IMR-90 (cell line): ENCODE data around the gene COL25A1. TPM values are rescaled to one million over a fixed set of nuclear protein-coding genes. Genes with fewer than 3 reads are reported as not detected.

Experiments used
- ATAC-seq: fragments of 200-7000 bp; cut with Tn5 transposase; 2 replicates; pipeline ENCODE4 v1.9.1; 2020; ENCODE audit warnings: low read depth, mild to moderate bottlenecking, moderate library complexity
- BruUV-seq: library from RNA; stranded (reverse); fragments of 400-500 nt; replicated peaks from 2 replicates; lab custom pipeline; 2021; lab: Mats Ljungman, UMichigan
- CTCF ChIA-PET: fragments of 300-600 bp; formaldehyde crosslinking; extraction: SDS; loops from one replicate; lab custom pipeline; 2021; ENCODE audit warnings: antibody characterized with exemption; lab: Yijun Ruan, JAX
- POLR2A ChIA-PET: fragments of 300-600 bp; sonication (Branson Sonifier 250); formaldehyde crosslinking; loops from one replicate; lab custom pipeline; 2022; ENCODE audit warnings: antibody characterized with exemption; ENCODE audit not compliant: unreplicated experiment; lab: Charles Lee
- DNase-seq: peaks from one replicate; pipeline ENCODE4 v3.0.0; 2013
- H2AFZ ChIP-seq: replicated peaks from 2 replicates; pipeline ENCODE3; 2013; ENCODE audit warnings: low read length, mild to moderate bottlenecking; ENCODE audit not compliant: poor library complexity
- H2AK5ac ChIP-seq: 2 replicates; pipeline ENCODE4 v1.6.1; 2013; ENCODE audit warnings: low read depth, low read length, inconsistent platforms
- H2AK9ac ChIP-seq: replicated peaks from 2 replicates; pipeline ENCODE3; 2013; ENCODE audit warnings: mild to moderate bottlenecking, low read depth, low read length, moderate library complexity; ENCODE audit not compliant: poor library complexity
- H2BK120ac ChIP-seq: 2 replicates; pipeline ENCODE4 v1.6.1; 2013; ENCODE audit warnings: low read depth, low read length, inconsistent platforms
- H2BK15ac ChIP-seq: 3 replicates; pipeline ENCODE4 v1.6.1; 2013; ENCODE audit warnings: low read depth, low read length, inconsistent platforms
- H2BK20ac ChIP-seq: 2 replicates; pipeline ENCODE4 v1.6.1; 2013; ENCODE audit warnings: low read depth, mild to moderate bottlenecking, inconsistent platforms, low read length, moderate library complexity
- H2BK5ac ChIP-seq: 2 replicates; pipeline ENCODE4 v1.6.1; 2013; ENCODE audit warnings: mild to moderate bottlenecking, low read depth, low read length, inconsistent platforms; ENCODE audit not compliant: poor library complexity, severe bottlenecking
- H3K14ac ChIP-seq: replicated peaks from 2 replicates; pipeline ENCODE4 v1.6.1; 2013; ENCODE audit warnings: low read depth, low read length, inconsistent platforms
- H3K18ac ChIP-seq: 2 replicates; pipeline ENCODE4 v1.6.1; 2013; ENCODE audit warnings: low read depth, low read length, control low read depth
- H3K23ac ChIP-seq: 2 replicates; pipeline ENCODE4 v1.6.1; 2013; ENCODE audit warnings: low read depth, low read length, inconsistent platforms
- H3K27ac ChIP-seq: 2 replicates; pipeline ENCODE4 v1.5.1; 2013; ENCODE audit warnings: mild to moderate bottlenecking, control low read depth, low read length; ENCODE audit not compliant: insufficient read depth
- H3K27me3 ChIP-seq: 2 replicates; pipeline ENCODE4 v1.6.1; 2013; ENCODE audit warnings: low read length; ENCODE audit not compliant: control insufficient read depth, insufficient read depth
- H3K36me3 ChIP-seq: 2 replicates; pipeline ENCODE4 v1.6.1; 2013; ENCODE audit warnings: low read length, mixed read lengths; ENCODE audit not compliant: control insufficient read depth, insufficient read depth
- H3K4ac ChIP-seq: 2 replicates; pipeline ENCODE4 v1.6.1; 2013; ENCODE audit warnings: low read depth, low read length, inconsistent platforms
- H3K4me1 ChIP-seq: 2 replicates; pipeline ENCODE4 v1.6.1; 2013; ENCODE audit warnings: low read length, mixed read lengths; ENCODE audit not compliant: control insufficient read depth, insufficient read depth
- H3K4me2 ChIP-seq: 2 replicates; pipeline ENCODE4 v1.6.1; 2013; ENCODE audit warnings: low read depth, mild to moderate bottlenecking, control low read depth, low read length, moderate library complexity
- H3K4me3 ChIP-seq: 2 replicates; pipeline ENCODE4 v1.5.1; 2013; ENCODE audit warnings: low read depth, mild to moderate bottlenecking, control low read depth, low read length, moderate library complexity; ENCODE audit not compliant: insufficient read depth
- H3K56ac ChIP-seq: 2 replicates; pipeline ENCODE4 v1.6.1; 2013; ENCODE audit warnings: low read length, inconsistent platforms; ENCODE audit not compliant: insufficient read depth; ENCODE audit errors: extremely low read depth
- H3K79me1 ChIP-seq, 2 experiments: 2 replicates each; pipeline ENCODE4 v1.6.1; 2013; ENCODE audit warnings: low read length in 2 of 2, inconsistent platforms in 1 of 2, low read depth in 1 of 2
- H3K9ac ChIP-seq: 2 replicates; pipeline ENCODE4 v1.6.1; 2013; ENCODE audit warnings: low read depth, low read length, control low read depth
- H3K9me1 ChIP-seq: 2 replicates; pipeline ENCODE4 v1.6.1; 2013; ENCODE audit warnings: low read length, inconsistent platforms; ENCODE audit not compliant: insufficient read depth
- H3K9me3 ChIP-seq: 2 replicates; pipeline ENCODE4 v1.6.1; 2013; ENCODE audit warnings: low read length; ENCODE audit not compliant: control insufficient read depth, insufficient read depth
- H4K20me1 ChIP-seq: 2 replicates; pipeline ENCODE4 v1.6.1; 2013; ENCODE audit warnings: low read length, inconsistent platforms; ENCODE audit not compliant: insufficient read depth
- H4K5ac ChIP-seq: 2 replicates; pipeline ENCODE4 v1.6.1; 2013; ENCODE audit warnings: mild to moderate bottlenecking, low read depth, low read length, control low read depth
- H4K8ac ChIP-seq, 2 experiments: 2 replicates each; pipeline ENCODE4 v1.6.1; 2013; ENCODE audit warnings: low read depth in 2 of 2, low read length in 2 of 2, control low read depth in 1 of 2, inconsistent platforms in 1 of 2
- H4K91ac ChIP-seq: 2 replicates; pipeline ENCODE4 v1.6.1; 2013; ENCODE audit warnings: low read depth, low read length, inconsistent platforms; ENCODE audit not compliant: insufficient read depth
- BHLHE40 ChIP-seq: fragments of 150-350 bp; IDR thresholded peaks from 2 replicates; pipeline ENCODE4 v1.6.1; 2016; ENCODE audit warnings: mild to moderate bottlenecking, low read depth, low read length
- CHD1 ChIP-seq: IDR thresholded peaks from 2 replicates; pipeline ENCODE4 v1.6.1; 2012; ENCODE audit warnings: low read depth, low read length, improper control_type of control experiment
- MAFK ChIP-seq: IDR thresholded peaks from 2 replicates; pipeline ENCODE4 v1.6.1; 2012; ENCODE audit warnings: low read depth, low read length, improper control_type of control experiment
- RAD21 ChIP-seq: IDR thresholded peaks from 2 replicates; pipeline ENCODE4 v1.6.1; 2012; ENCODE audit warnings: low read length, improper control_type of control experiment
- SMC3 ChIP-seq: fragments of 150-350 bp; IDR thresholded peaks from 2 replicates; pipeline ENCODE4 v1.6.1; 2016; ENCODE audit warnings: low read depth, mild to moderate bottlenecking, antibody characterized with exemption, low read length, moderate library complexity
- WGBS, 2 experiments: methylation state at CpG; one replicate each; pipeline versions ENCODE4 v1.1.5 to v1.1.7; 2013; ENCODE audit warnings: missing lambda C conversion rate in 2 of 2; ENCODE audit not compliant: insufficient read length in 1 of 2; ENCODE audit errors: extremely low coverage in 2 of 2; 5-methylcytosine and 5-hydroxymethylcytosine counted together
- dilution Hi-C: fragments of 300-500 bp; cut with HindIII; formaldehyde crosslinking; loops from one replicate; pipeline ENCODE4 v1.14.3; 2018; ENCODE audit warnings: low sequenced_read_pairs; ENCODE audit not compliant: unreplicated experiment
- in situ Hi-C: fragments of 300-500 bp; cut with MboI; formaldehyde crosslinking; loops from 3 replicates; pipeline ENCODE4 v1.14.3; 2019; ENCODE audit warnings: low sequenced_read_pairs, inconsistent platforms, mixed read lengths
- intact Hi-C: fragments of 100-400 bp; cut with micrococcal nuclease; formaldehyde crosslinking; loops from 2 replicates; pipeline ENCODE4 v1.10.0; 2022
- polyA plus RNA-seq, 3 experiments: library from polyadenylated mRNA; depleted of rRNA; stranded (reverse); fragments of >200 nt; gene quantifications; 2 replicates each; pipeline ENCODE4 v1.2.3, GENCODE V29; 2012; ENCODE audit warnings: low replicate concordance in 1 of 3
- total RNA-seq: library from RNA; depleted of rRNA; stranded (reverse); fragments of >200 nt; gene quantifications from 2 replicates; pipeline ENCODE4 v1.2.3, GENCODE V29; 2012
- TF ChIP-seq, protein P1 (sequence below): conservative IDR thresholded peaks from 2 replicates; pipeline ENCODE4 v1.5.1; 2012; ENCODE audit warnings: mild to moderate bottlenecking, low read depth, low read length, improper control_type of control experiment

The COL25A1 gene
- total and polyA plus RNA-seq, 2 of the 4 experiments (the other 2 are of a cell fraction), result under 0.01 to 0.05 TPM

DNA sequence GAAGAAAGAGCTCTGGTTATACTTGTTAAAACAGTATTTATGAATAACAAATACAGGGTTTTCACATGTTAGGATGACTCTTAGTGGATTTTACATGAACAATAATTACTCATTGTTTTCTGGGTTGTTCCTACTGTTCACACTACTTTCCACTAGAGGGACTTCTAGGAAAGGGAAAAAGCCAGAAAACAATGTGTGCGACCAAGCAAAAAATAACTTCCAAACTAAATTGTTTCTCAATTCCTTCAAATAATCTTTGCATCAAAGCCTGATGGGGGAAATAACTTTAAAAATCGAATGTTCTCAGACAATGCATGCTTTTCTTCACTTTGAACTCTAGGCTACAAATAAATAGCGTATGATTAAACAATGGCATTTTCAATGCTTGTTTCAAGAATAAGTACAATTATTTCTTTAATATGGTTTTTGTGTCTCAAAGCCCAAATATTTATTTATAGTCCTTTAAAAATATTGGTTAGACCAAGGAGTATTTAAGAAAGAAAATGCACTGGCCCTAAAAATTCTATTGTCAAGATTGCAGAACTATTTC, 467.5 kb downstream of the COL25A1 start:
- Histone ChIP-seq H2AK5ac (no peak overlapping the region), H2AFZ (no peak overlapping the region), H3K4me2 (no peak overlapping the region), H3K23ac (no peak overlapping the region), H2BK5ac (no peak overlapping the region), H3K18ac (no peak overlapping the region), H2AK9ac (no peak overlapping the region), H3K9me3 (no peaks in the 10 kb centered on the region), H3K4ac (no peak overlapping the region), H4K20me1 (no peaks in the 10 kb centered on the region), H3K36me3 (no peaks in the 10 kb centered on the region), H3K4me3 (no peak overlapping the region), H3K9ac (no peak overlapping the region), H4K8ac (no peak overlapping the region), H3K56ac (no peak overlapping the region), H4K91ac (no peak overlapping the region), H2BK20ac (no peak overlapping the region), H3K79me1 (no peaks in the 10 kb centered on the region), H2BK120ac (no peak overlapping the region), H2BK15ac (no peak overlapping the region), H3K14ac (no peak overlapping the region), H3K27ac (no peak overlapping the region), H3K4me1 (peaks cover 2% of the 10 kb centered on the region; the same call in 1 of the 2 replicates), H4K5ac (no peak overlapping the region), H3K9me1 (peaks cover 3% of the 10 kb centered on the region; the same call in 1 of the 2 replicates), H3K27me3 (peaks cover 2% of the 10 kb centered on the region; the same call in 1 of the 2 replicates)
- CTCF ChIA-PET, result interaction anchor here (0.5 to 1.5 kb wide), 5 partner anchors 21 to 590 kb away, joined by 3 to 6 read pairs (median 3); no protein-coding TSS in a partner anchor
- no TSS peak for BruUV-seq
- dilution Hi-C loops, result no loop called here
- no peak for TF ChIP-seq BHLHE40
- TF ChIP-seq, protein P1, sequence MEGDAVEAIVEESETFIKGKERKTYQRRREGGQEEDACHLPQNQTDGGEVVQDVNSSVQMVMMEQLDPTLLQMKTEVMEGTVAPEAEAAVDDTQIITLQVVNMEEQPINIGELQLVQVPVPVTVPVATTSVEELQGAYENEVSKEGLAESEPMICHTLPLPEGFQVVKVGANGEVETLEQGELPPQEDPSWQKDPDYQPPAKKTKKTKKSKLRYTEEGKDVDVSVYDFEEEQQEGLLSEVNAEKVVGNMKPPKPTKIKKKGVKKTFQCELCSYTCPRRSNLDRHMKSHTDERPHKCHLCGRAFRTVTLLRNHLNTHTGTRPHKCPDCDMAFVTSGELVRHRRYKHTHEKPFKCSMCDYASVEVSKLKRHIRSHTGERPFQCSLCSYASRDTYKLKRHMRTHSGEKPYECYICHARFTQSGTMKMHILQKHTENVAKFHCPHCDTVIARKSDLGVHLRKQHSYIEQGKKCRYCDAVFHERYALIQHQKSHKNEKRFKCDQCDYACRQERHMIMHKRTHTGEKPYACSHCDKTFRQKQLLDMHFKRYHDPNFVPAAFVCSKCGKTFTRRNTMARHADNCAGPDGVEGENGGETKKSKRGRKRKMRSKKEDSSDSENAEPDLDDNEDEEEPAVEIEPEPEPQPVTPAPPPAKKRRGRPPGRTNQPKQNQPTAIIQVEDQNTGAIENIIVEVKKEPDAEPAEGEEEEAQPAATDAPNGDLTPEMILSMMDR, result peak; percentile 89
- TF ChIP-seq CHD1, result no peak
- peak; percentile 95 for TF ChIP-seq RAD21
- TF ChIP-seq SMC3, result peak; percentile 91
- TF ChIP-seq MAFK, result 0 out of 2 replicates have a peak, but pooled peaks have one; percentile 10
- DNase-seq, result peak; percentile 74
- POLR2A ChIA-PET, result no interaction called here
- intact Hi-C loops, result loop anchor here (1.0 to 5.0 kb wide), 5 partner anchors 407 to 571 kb away; no protein-coding TSS in a partner anchor
- in situ Hi-C loops, result loop anchor here (5.0 kb wide), 1 partner anchor 572 kb away; no protein-coding TSS in a partner anchor
- ATAC-seq, result peak; percentile 84
- WGBS, 2 experiments, result no CpG with 5 or more reads among the region's 3 CpGs
